GM18511 (cell line): ENCODE measurements around the gene LTBP4.
"Not testable (repeated sequence)": the region's sequence is repeated elsewhere in the genome, so short reads cannot be mapped to it uniquely, and the experiment has no call there.

Source experiments
- ATAC-seq: cut with Tn5 transposase; IDR thresholded peaks from one replicate; pipeline ENCODE4 v1.9.1; 2021; ENCODE audit warnings: mild to moderate bottlenecking, moderate library complexity; ENCODE audit not compliant: unreplicated experiment

The LTBP4 gene

GRCh38 chr19:40627486-40628279, 26.5 kb downstream of the LTBP4 start:
- no peak for ATAC-seq

GRCh38 chr19:40629346-40629745, 28.2 kb downstream of the LTBP4 start:
- ATAC-seq: no peak

- ATAC-seq: no peak
Measured at GRCh38 chr19:40630571-40631160, 29.5 kb downstream of the LTBP4 start.

GRCh38 chr19:40632311-40633036, 31.3 kb downstream of the LTBP4 start:
- ATAC-seq: no peak

DNA sequence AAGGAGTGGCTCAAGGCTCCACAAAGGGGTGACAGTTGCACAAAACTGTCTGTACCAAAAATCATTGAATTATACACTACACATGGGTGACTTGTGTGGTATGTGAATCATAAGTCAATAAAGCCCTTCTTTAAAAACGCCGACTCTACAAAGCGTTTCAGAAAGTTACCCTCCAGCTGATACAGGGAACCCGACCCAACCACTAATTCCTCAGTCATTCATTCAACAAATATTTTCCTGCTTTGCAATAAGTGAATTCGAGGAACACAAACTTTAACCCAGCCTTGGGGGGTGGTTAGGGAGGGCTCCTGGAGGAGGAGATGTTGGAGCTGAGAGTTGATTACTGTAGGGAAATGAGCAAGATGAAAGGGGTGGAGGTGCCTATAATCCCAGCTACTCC, 32.0 kb downstream of the LTBP4 start:
- no peak for ATAC-seq

GRCh38 chr19:40638327-40638726, 37.2 kb downstream of the LTBP4 start:
- no peak for ATAC-seq

GRCh38 chr19:40639638-40639982, 38.4 kb downstream of the LTBP4 start:
- no peak for ATAC-seq

DNA sequence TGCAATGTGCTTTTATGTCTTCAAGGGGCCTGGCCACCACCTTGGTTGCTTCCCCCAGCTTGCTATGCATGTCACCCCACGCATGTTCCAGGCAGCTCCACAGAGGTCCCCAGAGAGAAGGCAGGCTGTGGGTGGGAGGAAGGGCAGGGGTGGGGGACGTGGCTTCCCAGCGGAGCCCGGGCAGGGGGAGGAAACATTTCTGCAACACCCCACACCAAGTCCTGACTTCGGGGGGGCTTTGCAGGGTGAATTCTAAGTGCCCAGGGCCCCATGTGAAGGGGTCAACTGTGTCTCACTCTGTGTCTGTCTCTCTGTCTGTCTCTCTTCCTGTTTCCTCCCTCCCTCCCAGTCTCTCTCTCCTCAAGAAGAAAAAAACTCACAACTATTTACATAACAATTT, 39.6 kb downstream of the LTBP4 start:
- ATAC-seq: no peak

DNA sequence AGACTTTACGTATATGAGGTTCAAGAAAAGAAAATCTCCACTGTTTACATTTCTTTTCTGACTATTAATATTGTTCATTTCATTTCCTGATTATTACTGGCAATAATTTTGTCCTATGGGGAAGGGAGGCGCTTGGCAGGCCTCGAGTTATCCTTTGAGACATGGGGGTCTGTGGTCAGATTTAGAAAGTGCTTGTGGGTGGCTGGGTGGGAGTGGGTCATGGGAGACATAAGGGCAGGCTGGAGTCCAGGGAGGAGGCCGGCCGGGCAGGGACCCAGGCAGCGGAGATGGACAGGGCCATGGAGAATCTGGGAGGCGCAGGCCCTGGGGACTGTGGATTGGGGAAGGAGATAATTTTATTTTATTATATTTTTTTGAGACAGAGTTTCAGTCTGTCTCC, 40.1 kb downstream of the LTBP4 start:
- no peak for ATAC-seq

- ATAC-seq: no peak
Measured at GRCh38 chr19:40642051-40642706, 41.0 kb downstream of the LTBP4 start.

DNA sequence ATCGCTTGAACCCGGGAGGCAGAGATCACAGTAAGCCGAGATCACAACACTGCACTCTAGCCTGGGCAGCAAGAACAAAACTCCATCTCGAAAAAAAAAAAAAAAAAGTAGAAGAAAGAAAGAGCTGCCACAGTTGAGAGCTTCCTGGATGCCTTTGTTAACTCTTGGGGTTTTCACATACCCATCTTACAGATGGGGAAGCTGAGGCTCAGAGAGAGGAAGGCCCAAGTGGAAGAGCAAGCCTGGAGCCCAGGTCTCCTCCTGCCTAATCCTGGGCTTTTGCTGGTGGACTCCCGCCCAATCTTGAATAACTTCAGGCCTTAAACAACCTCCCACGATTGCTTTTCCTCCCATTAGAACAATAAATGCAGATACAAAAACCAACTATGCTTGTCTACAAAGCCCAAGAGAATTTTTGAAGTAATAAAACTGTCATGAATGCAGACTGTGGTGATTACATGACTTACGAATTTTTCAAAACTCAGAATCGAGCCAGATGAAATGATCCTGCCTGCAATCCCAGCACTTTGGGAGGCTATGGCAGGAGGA, 41.7 kb downstream of the LTBP4 start:
- ATAC-seq: no peak

DNA sequence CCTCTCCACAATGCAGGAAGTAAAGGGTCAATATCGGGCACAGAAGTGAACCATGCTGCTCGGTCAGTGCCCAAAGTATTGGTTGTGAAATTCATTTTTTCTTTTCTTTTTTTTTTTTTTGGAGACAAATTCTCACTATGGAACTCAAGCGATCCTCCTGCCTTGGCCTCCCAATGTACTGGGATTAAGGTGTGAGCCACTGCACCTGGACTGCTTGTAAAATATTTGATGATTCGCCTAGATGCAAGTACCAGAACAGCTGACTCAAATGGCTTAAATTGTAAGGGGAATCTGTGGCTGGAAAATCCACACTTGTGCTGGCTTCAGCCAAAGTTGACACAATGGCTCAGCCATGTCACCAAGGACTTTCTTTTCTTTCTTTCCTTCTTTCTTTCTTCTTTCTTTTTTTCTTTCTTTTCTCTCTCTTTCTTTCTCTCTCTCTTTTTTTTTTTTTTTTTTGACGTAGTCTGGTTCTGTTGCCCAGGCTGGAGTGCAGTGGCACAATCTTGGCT, 45.6 kb downstream of the LTBP4 start:
- ATAC-seq: no peak

DNA sequence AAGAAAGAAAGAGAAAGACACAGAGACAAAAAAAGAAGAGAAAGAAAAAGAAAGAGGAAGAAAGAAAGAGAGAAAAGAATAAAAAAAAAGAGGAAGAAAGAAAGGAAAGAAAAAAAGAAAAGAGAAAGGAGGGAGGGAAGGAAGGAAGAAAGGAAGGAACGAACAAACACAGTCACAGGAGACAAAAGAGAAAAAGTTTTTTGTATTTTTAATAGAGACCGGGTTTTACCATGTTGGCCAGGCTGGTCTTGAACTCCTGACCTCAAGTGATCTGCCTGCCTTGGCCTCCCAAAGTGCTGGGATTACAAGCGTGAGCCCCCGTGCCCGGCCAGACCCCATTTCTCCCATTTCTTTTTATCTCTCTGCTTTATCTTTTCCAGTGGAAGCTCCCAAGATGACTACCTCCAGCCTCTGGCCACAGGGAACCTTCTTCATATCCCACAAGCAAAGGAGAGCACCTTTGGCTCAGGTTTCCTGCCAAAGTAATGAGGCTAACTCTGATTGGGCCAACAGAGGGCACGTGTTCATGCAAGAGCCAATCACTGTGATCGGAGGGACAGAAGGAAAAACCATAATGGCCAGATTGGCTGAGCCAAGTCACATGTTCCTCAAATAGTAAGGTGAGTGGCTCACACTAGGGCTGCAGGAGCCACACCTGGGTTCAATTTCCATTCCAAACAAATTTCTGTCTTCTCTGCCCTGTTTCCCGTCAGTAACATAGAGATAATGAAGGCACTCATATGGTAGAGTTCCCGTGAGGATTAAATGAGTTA, 48.9 kb downstream of the LTBP4 start:
- ATAC-seq: not testable (repeated sequence)

DNA sequence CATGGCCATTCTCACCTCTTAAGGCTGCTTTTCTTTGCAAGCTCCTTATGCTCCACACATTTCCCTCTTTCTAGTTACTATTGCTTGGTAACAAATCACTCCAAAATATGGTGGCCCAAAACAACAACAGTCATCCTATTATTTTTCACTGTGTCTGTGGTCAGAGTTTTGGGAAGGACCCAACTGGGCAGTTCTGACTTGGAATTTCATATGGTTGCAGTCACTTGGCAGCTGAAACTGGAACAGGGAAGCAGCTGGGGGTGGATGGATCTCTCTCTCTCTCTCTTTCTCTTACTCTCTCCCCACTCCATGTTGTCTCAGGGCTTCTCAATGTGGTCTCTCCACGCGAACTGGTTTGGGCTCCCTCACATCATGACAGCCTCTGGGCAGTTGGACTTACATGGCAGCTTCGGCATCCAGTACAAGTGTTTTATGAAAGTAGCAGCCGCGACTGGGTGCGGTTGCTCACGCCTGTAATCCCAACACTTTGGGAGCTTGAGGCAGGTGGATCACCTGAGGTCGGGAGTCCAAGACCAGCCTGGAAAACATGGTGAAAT, 49.7 kb downstream of the LTBP4 start:
- no peak for ATAC-seq

- ATAC-seq: not testable (repeated sequence)
Measured at GRCh38 chr19:40652303-40652702, 51.1 kb downstream of the LTBP4 start.

- not testable (repeated sequence) for ATAC-seq
Measured at GRCh38 chr19:40655684-40656083, 54.5 kb downstream of the LTBP4 start.

DNA sequence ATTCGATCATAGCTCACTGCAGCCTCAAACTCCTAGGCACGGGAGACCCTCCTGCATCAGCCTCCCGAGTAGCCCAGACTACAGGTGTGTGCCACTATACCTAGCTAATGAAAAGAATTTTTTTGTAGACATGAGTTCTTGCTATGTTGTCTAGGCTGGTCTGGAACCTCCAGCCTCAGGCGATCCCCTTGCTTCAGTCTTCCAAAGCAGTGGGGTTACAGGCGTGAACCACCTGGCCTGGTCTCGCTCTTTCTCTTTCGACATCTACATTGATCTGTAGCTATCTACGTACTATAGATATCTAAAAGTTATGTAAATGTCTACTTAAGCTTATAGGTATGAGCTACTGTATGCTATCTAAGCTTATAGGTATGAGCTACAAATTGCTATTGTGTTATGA, 56.9 kb downstream of the LTBP4 start:
- no peak for ATAC-seq

GRCh38 chr19:40659116-40659515, 57.9 kb downstream of the LTBP4 start:
- no peak for ATAC-seq

DNA sequence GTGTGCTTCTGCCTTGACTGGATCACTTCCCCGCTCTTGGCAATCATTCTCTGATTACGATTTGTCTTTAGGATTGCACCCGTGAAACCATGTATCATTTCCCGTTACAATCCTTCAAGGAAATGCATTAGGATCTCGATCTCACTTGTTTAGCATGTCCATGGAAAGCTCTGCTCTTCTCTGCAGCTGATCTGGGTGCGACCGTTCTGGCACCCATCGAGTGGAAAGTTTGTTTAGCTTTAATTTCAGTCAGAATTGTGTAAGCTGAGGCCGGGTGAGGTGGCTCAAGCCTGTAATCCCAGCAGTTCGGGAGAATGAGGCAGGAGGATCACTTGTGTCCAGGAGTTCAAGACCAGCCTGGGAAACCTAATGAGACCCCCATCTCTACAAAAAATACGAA, 58.4 kb downstream of the LTBP4 start:
- no peak for ATAC-seq

GRCh38 chr19:40661616-40662015, 60.4 kb downstream of the LTBP4 start:
- no peak for ATAC-seq
